AG04450 (cell line): ENCODE results near the gene SEPTIN10. TPM values are rescaled to one million over a fixed set of nuclear protein-coding genes. Genes with fewer than 3 reads are reported as not detected.

Experiments used
- CTCF ChIA-PET: fragments of 300-600, 350-600 bp; formaldehyde crosslinking; extraction: SDS; loops from one replicate; lab custom pipeline; 2022; ENCODE audit warnings: antibody characterized with exemption, inconsistent platforms; lab: Charles Lee
- POLR2A ChIA-PET: fragments of 350-600 bp; formaldehyde crosslinking; extraction: SDS; loops from one replicate; lab custom pipeline; 2021; ENCODE audit warnings: antibody characterized with exemption, inconsistent platforms; lab: Yijun Ruan, JAX
- DNase-seq: peaks from one replicate; pipeline ENCODE4 v3.0.0-alpha.2; 2011; ENCODE audit warnings: low read depth, low spot score
- H3K27ac ChIP-seq: one replicate; pipeline ENCODE4 v1.5.1; 2012; ENCODE audit warnings: low read depth, low read length, control low read depth
- H3K27me3 ChIP-seq: one replicate; pipeline ENCODE4 v1.6.0; 2012; ENCODE audit warnings: low read length; ENCODE audit not compliant: control insufficient read depth, insufficient read depth
- H3K4me3 ChIP-seq: 2 replicates; pipeline ENCODE4 v1.5.1; 2011; ENCODE audit warnings: mild to moderate bottlenecking, low read depth, low read length, control low read depth
- H3K9me3 ChIP-seq: 2 replicates; pipeline ENCODE4 v1.5.1; 2012; ENCODE audit warnings: low read length; ENCODE audit not compliant: control insufficient read depth, insufficient read depth
- CTCF ChIP-seq: IDR thresholded peaks from 2 replicates; pipeline ENCODE4 v1.5.1; 2011; ENCODE audit warnings: low read depth, low read length, control low read depth, inconsistent platforms
- polyA plus RNA-seq: library from polyadenylated mRNA; depleted of rRNA; stranded (reverse); fragments of >200 nt; gene quantifications from 2 replicates; pipeline ENCODE4 v1.2.3, GENCODE V29; 2011

The SEPTIN10 gene
- polyA plus RNA-seq, 1 experiment, result 105 TPM

GRCh38 chr2:109613081-109613921, 465 bp downstream of the SEPTIN10 start:
- H3K27ac ChIP-seq, result peak overlapping the region; percentile 79
- ChIA-PET POLR2A (interaction anchor here (0.6 to 2.9 kb wide), 7 partner anchors 9 to 428 kb away, joined by 3 to 13 read pairs (median 4); no protein-coding TSS in a partner anchor), CTCF (interaction anchor here (1.9 to 2.9 kb wide), 3 partner anchors 67 to 123 kb away, joined by 5 to 9 read pairs (median 8); no protein-coding TSS in a partner anchor)
- H3K9me3 ChIP-seq, result peaks cover 5% of the 10 kb centered on the region; the same call in 1 of the 2 replicates
- H3K4me3 ChIP-seq, result peak overlapping the region; percentile 80
- DNase-seq, result no peak
- no peak for TF ChIP-seq CTCF
- no peaks in the 10 kb centered on the region for H3K27me3 ChIP-seq

GRCh38 chr2:109611467-109612095, 2.2 kb downstream of the SEPTIN10 start:
- peak; percentile 78 for DNase-seq
- ChIA-PET POLR2A (no interaction called here), CTCF (interaction anchor here (1.9 kb wide), 1 partner anchor 65 kb away, joined by 5 read pairs; no protein-coding TSS in a partner anchor)
- H3K9me3 ChIP-seq, result peaks cover 5% of the 10 kb centered on the region; the same call in 1 of the 2 replicates
- TF ChIP-seq CTCF, result no peak
- H3K27ac ChIP-seq, result peak overlapping the region; percentile 32
- no peaks in the 10 kb centered on the region for H3K27me3 ChIP-seq
- H3K4me3 ChIP-seq, result peak overlapping the region; percentile 27

- no peaks in the 10 kb centered on the region for H3K27me3 ChIP-seq
- CTCF ChIA-PET, result interaction anchor here (0.6 kb wide), 1 partner anchor 63 kb away, joined by 3 read pairs; no protein-coding TSS in a partner anchor
- peak overlapping the region; percentile 53 for H3K27ac ChIP-seq
- no peak for DNase-seq
- TF ChIP-seq CTCF, result no peak
- POLR2A ChIA-PET, result interaction anchor here (0.7 kb wide), 2 partner anchors 45 to 64 kb away, joined by 6 read pairs; no protein-coding TSS in a partner anchor
- H3K9me3 ChIP-seq, result no peaks in the 10 kb centered on the region
- H3K4me3 ChIP-seq, result peak overlapping the region; percentile 44
Measured at GRCh38 chr2:109609352-109610024, 4.3 kb downstream of the SEPTIN10 start.

- Histone ChIP-seq H3K9me3 (no peaks in the 10 kb centered on the region), H3K27ac (no peak overlapping the region), H3K27me3 (no peaks in the 10 kb centered on the region), H3K4me3 (no peak overlapping the region)
- DNase-seq, result no peak
- TF ChIP-seq CTCF, result no peak
- ChIA-PET POLR2A (no interaction called here), CTCF (interaction anchor here (0.6 kb wide), 1 partner anchor 8 kb away, joined by 4 read pairs; no protein-coding TSS in a partner anchor)
Measured at GRCh38 chr2:109607766-109608165, 6.0 kb downstream of the SEPTIN10 start.
